ENCODE data around the gene DCST2. TPM values are rescaled to one million over a fixed set of nuclear protein-coding genes. Genes with fewer than 3 reads are reported as not detected.

The DCST2 gene
- total and polyA plus RNA-seq, 9 of the 15 experiments (the other 6 are each of a cell fraction or from before 2014, with no cell fraction given): 0.09 to 0.49 (median 0.11) TPM; not detected in 3

DNA sequence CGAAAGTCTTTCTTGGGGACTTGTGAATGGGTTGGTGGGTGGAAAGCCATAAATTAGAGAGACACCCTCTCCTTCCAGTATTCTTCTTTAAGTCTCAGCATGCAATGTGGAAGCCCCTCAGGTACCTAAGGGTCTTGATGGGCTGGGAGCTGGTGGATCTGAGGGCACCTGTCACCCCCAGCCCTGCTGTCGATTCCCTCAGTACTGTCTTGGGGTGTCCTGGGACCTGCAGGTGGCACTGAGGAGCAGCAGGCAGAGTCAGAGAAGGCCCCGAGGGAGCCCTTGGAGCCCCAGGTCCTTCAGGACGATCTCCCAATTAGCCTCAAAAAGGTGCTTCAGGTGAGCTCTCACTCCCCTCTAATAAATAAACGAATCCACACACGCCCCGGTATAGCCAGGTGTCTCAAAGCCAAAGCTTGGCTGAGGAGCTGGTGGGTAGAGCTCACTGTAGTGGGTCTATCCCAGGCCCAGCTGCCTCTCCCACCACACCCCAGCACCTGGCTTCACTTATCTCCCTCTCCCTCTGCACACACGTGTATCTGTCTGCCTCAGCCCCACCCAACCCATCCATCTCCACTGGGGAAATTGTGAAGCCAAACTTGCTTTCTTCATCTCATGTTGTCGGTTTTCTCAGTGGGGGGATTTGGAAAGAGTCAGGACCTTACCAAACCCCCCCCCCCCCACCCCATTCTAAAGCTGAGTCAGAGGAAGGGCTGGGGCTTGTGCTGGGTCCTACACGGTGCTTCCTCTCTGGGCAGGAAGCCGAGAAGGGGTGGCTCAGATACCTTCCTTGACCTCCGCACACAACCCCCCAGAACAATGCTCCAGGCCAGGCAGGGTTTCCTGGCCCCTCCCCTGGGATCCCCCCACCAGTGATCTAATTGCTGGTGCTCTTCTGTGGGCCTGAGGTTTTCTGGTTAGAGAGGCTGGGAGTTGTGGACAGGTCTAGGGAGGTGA, 19.1 kb upstream of the DCST2 start:
- peak overlapping the region in 1 of 2 experiments; percentile 91; a peak in 2 of 4 replicates for H3K9ac ChIP-seq (ENCODE audit: insufficient read depth in 1 of 2, low read depth in 2 of 2, low read length in 2 of 2)
- DNase-seq (ENCODE audit: extremely low read depth in 1 of 4, low spot score in 3 of 4): peak; percentile 64 to 69 (median 64)
- no TSS peak for BruUV-seq (replicated peaks)
- peak overlapping the region; percentile 80 for H3K4me3 ChIP-seq
- H4K20me1 ChIP-seq (replicated peaks; ENCODE audit: control insufficient read depth, insufficient read depth, low read length): no peaks in the 10 kb centered on the region
- peak; percentile 61 for FAIRE-seq
- in situ Hi-C loops (cut with MboI): no loop called here
- no peak overlapping the region for H3K27ac ChIP-seq (ENCODE audit: extremely low read depth, low read depth, low read length)
- H2AFZ ChIP-seq (ENCODE audit: low read depth, low read length): no peak overlapping the region
- H3K36me3 ChIP-seq (ENCODE audit: control insufficient read depth, insufficient read depth, low read length): peaks cover 38% of the 10 kb centered on the region; the same call in 1 of the 3 replicates
- no peaks in the 10 kb centered on the region for H3K9me3 ChIP-seq (replicated peaks; ENCODE audit: control insufficient read depth, insufficient read depth, low read depth, low read length)
- intact Hi-C loops (cut with micrococcal nuclease): no loop called here
- POLR2A ChIA-PET: interaction anchor here (0.7 to 1.7 kb wide), 4 partner anchors 11 to 42 kb away, joined by 3 to 5 read pairs (median 3); no protein-coding TSS in a partner anchor
- H3K4me2 ChIP-seq (ENCODE audit: insufficient read depth, low read length): peak overlapping the region; percentile 81
- WGBS (ENCODE audit: insufficient coverage, low coverage, missing lambda C conversion rate): 39% methylated on average over 10 of the region's 12 CpGs
- H3K27me3 ChIP-seq (ENCODE audit: control insufficient read depth in 2 of 2, insufficient read depth in 2 of 2, low read length in 2 of 2): no peaks in the 10 kb centered on the region
- no peak for ATAC-seq
- no peaks in the 10 kb centered on the region for H3K9me1 ChIP-seq (ENCODE audit: control insufficient read depth, insufficient read depth, low read length)
- peaks cover 29 to 55% of the 10 kb centered on the region in 2 experiments for H3K4me1 ChIP-seq (replicated peaks in 1 of 2; ENCODE audit: control insufficient read depth in 2 of 2, insufficient read depth in 2 of 2, low read length in 2 of 2)
- CTCF ChIA-PET (ENCODE audit: low intra/inter-chr PET ratio): no interaction called here
- H3K79me2 ChIP-seq (ENCODE audit: control insufficient read depth, insufficient read depth, low read length): peaks cover 19% of the 10 kb centered on the region
- TF ChIP-seq, protein P1, sequence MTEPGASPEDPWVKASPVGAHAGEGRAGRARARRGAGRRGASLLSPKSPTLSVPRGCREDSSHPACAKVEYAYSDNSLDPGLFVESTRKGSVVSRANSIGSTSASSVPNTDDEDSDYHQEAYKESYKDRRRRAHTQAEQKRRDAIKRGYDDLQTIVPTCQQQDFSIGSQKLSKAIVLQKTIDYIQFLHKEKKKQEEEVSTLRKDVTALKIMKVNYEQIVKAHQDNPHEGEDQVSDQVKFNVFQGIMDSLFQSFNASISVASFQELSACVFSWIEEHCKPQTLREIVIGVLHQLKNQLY (CRISPR knock-in tag; conservative IDR thresholded peaks at IDR 0.05): no peak
- TF ChIP-seq, protein P2, sequence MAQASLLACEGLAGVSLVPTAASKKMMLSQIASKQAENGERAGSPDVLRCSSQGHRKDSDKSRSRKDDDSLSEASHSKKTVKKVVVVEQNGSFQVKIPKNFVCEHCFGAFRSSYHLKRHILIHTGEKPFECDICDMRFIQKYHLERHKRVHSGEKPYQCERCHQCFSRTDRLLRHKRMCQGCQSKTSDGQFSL (CRISPR knock-in tag; IDR thresholded peaks at IDR 0.05): no peak
- TF ChIP-seq, protein P2 (tag; IDR thresholded peaks at IDR 0.05): no peak
- TF ChIP-seq, protein P3, sequence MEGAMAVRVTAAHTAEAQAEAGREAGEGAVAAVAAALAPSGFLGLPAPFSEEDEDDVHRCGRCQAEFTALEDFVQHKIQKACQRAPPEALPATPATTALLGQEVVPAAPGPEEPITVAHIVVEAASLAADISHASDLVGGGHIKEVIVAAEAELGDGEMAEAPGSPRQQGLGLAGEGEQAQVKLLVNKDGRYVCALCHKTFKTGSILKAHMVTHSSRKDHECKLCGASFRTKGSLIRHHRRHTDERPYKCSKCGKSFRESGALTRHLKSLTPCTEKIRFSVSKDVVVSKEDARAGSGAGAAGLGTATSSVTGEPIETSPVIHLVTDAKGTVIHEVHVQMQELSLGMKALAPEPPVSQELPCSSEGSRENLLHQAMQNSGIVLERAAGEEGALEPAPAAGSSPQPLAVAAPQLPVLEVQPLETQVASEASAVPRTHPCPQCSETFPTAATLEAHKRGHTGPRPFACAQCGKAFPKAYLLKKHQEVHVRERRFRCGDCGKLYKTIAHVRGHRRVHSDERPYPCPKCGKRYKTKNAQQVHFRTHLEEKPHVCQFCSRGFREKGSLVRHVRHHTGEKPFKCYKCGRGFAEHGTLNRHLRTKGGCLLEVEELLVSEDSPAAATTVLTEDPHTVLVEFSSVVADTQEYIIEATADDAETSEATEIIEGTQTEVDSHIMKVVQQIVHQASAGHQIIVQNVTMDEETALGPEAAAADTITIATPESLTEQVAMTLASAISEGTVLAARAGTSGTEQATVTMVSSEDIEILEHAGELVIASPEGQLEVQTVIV (CRISPR knock-in tag; IDR thresholded peaks at IDR 0.05; ENCODE audit: borderline replicate concordance): no peak
- TF ChIP-seq TEAD4 (IDR thresholded peaks at IDR 0.05; ENCODE audit: low read length) (0 out of 2 replicates have a peak, but pooled peaks have one; percentile 19), TEAD4 (CRISPR knock-in tag; IDR thresholded peaks at IDR 0.05; ENCODE audit: borderline replicate concordance) (no peak), CBFA2T3 (IDR thresholded peaks at IDR 0.05) (peak; percentile 81), EHMT2 (IDR thresholded peaks at IDR 0.05) (no peak), SRSF7 (optimal IDR thresholded peaks at IDR 0.05; ENCODE audit: low read depth, low read length) (no peak), ZBTB8A (IDR thresholded peaks at IDR 0.05; ENCODE audit: partially characterized antibody) (no peak), POLR2AphosphoS5 (IDR thresholded peaks at IDR 0.05; ENCODE audit: control insufficient read depth, insufficient read depth, low read depth, low read length) (peak; percentile 37; the same call in 1 of the 2 replicates)
- TF ChIP-seq, protein P4, sequence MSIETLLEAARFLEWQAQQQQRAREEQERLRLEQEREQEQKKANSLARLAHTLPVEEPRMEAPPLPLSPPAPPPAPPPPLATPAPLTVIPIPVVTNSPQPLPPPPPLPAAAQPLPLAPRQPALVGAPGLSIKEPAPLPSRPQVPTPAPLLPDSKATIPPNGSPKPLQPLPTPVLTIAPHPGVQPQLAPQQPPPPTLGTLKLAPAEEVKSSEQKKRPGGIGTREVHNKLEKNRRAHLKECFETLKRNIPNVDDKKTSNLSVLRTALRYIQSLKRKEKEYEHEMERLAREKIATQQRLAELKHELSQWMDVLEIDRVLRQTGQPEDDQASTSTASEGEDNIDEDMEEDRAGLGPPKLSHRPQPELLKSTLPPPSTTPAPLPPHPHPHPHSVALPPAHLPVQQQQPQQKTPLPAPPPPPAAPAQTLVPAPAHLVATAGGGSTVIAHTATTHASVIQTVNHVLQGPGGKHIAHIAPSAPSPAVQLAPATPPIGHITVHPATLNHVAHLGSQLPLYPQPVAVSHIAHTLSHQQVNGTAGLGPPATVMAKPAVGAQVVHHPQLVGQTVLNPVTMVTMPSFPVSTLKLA (conservative IDR thresholded peaks at IDR 0.05): peak in 1 of 2 experiments; percentile 56; a peak in 2 of 4 replicates
- TF ChIP-seq, protein P5, sequence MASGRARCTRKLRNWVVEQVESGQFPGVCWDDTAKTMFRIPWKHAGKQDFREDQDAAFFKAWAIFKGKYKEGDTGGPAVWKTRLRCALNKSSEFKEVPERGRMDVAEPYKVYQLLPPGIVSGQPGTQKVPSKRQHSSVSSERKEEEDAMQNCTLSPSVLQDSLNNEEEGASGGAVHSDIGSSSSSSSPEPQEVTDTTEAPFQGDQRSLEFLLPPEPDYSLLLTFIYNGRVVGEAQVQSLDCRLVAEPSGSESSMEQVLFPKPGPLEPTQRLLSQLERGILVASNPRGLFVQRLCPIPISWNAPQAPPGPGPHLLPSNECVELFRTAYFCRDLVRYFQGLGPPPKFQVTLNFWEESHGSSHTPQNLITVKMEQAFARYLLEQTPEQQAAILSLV (tag; IDR thresholded peaks at IDR 0.05): no peak

Measured in K562 (cell line).